ENCODE results near the gene KRT76. TPM values are rescaled to one million over a fixed set of nuclear protein-coding genes. Genes with fewer than 3 reads are reported as not detected.

The KRT76 gene
- total and polyA plus RNA-seq, 10 of the 15 experiments (the other 5 are each of a cell fraction or from before 2014, with no cell fraction given): not detected

DNA sequence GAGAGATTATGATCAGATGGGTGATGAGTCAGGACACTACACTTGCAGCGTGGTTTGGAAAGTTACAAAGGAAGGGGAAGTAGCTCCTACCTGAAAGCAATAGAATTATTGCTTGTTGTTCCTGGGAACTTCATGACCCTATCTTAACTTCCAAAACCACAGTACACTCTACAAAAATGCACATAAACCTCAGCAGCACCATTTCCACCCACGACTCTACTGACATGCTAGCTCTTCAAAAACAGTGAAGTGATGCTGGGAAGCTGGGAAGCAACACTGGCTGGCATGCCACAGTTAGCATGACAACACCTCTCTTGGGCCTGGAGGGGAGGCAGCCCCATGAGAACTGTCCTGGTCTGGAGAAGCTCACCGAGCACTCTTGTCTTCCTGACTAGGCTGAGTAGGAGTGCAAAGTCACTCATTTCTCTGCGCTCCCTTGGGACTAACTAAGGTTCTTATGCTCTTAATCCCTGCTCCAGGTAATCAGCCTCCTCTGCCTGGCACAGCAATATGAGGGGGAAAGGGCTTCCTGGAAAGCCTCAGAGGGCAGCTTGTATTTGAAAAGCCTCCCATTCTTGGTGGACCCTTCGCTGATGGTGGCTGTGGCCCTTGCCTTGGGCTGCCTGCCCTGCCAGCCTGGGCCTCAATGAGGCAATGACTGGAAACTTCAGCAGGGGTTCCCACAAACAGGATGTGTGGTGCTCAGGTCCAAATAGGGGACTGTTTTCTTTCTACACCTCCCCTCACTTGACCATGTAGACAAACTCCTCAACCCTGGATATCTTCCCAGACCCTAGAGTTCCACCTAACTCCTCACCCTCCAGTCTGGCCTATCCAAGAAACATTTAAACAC is 17.6 kb upstream of the KRT76 start:
- no peaks in the 10 kb centered on the region for H3K36me3 ChIP-seq (ENCODE audit: control insufficient read depth in 2 of 2, insufficient read depth in 2 of 2, low read length in 1 of 2)
- no peak overlapping the region for H3K4me3 ChIP-seq
- no peak for DNase-seq (ENCODE audit: low read depth, low spot score)
- ChIA-PET SMC1A (ENCODE audit: uncharacterized antibody, unreplicated experiment) (no interaction called here), CTCF (no interaction called here), RAD21 (ENCODE audit: unreplicated experiment) (no interaction called here), POLR2A (no interaction called here)
- H4K20me1 ChIP-seq (ENCODE audit: control insufficient read depth, insufficient read depth): no peaks in the 10 kb centered on the region
- no peak for TF ChIP-seq ETV6 (conservative IDR thresholded peaks at IDR 0.05 in 1 of 2, IDR thresholded peaks at IDR 0.05 in 1 of 2; ENCODE audit: borderline replicate concordance in 1 of 2, low read depth in 1 of 2)
- TF ChIP-seq SPI1 (IDR thresholded peaks at IDR 0.05; ENCODE audit: borderline replicate concordance, insufficient read depth, low read depth, low read length): no peak
- TF ChIP-seq ESRRA (IDR thresholded peaks at IDR 0.05; ENCODE audit: low read length): no peak
- no peak for TF ChIP-seq TAF1 (IDR thresholded peaks at IDR 0.05; ENCODE audit: borderline replicate concordance, low read depth, low read length)
- TF ChIP-seq GABPA (IDR thresholded peaks at IDR 0.05; ENCODE audit: low read depth): no peak
- TF ChIP-seq JUND (IDR thresholded peaks at IDR 0.05; ENCODE audit: low read depth, low read length): no peak
- no peak for TF ChIP-seq PAX5 (IDR thresholded peaks at IDR 0.05; ENCODE audit: borderline replicate concordance, low read depth, low read length)
- TF ChIP-seq FOS (IDR thresholded peaks at IDR 0.05; ENCODE audit: borderline replicate concordance, extremely low read depth, insufficient read length): no peak
- TF ChIP-seq, protein P1, sequence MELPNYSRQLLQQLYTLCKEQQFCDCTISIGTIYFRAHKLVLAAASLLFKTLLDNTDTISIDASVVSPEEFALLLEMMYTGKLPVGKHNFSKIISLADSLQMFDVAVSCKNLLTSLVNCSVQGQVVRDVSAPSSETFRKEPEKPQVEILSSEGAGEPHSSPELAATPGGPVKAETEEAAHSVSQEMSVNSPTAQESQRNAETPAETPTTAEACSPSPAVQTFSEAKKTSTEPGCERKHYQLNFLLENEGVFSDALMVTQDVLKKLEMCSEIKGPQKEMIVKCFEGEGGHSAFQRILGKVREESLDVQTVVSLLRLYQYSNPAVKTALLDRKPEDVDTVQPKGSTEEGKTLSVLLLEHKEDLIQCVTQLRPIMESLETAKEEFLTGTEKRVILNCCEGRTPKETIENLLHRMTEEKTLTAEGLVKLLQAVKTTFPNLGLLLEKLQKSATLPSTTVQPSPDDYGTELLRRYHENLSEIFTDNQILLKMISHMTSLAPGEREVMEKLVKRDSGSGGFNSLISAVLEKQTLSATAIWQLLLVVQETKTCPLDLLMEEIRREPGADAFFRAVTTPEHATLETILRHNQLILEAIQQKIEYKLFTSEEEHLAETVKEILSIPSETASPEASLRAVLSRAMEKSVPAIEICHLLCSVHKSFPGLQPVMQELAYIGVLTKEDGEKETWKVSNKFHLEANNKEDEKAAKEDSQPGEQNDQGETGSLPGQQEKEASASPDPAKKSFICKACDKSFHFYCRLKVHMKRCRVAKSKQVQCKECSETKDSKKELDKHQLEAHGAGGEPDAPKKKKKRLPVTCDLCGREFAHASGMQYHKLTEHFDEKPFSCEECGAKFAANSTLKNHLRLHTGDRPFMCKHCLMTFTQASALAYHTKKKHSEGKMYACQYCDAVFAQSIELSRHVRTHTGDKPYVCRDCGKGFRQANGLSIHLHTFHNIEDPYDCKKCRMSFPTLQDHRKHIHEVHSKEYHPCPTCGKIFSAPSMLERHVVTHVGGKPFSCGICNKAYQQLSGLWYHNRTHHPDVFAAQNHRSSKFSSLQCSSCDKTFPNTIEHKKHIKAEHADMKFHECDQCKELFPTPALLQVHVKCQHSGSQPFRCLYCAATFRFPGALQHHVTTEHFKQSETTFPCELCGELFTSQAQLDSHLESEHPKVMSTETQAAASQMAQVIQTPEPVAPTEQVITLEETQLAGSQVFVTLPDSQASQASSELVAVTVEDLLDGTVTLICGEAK (IDR thresholded peaks at IDR 0.05; ENCODE audit: borderline replicate concordance): no peak
- no peak for TF ChIP-seq RBBP5 (conservative IDR thresholded peaks at IDR 0.05)
- no peak for TF ChIP-seq CBFB (IDR thresholded peaks at IDR 0.05; ENCODE audit: low read depth)
- no peak for TF ChIP-seq NFIC (IDR thresholded peaks at IDR 0.05; ENCODE audit: low read depth, low read length)
- no peak for TF ChIP-seq CREB1 (IDR thresholded peaks at IDR 0.05; ENCODE audit: low read depth)
- TF ChIP-seq, protein P2, sequence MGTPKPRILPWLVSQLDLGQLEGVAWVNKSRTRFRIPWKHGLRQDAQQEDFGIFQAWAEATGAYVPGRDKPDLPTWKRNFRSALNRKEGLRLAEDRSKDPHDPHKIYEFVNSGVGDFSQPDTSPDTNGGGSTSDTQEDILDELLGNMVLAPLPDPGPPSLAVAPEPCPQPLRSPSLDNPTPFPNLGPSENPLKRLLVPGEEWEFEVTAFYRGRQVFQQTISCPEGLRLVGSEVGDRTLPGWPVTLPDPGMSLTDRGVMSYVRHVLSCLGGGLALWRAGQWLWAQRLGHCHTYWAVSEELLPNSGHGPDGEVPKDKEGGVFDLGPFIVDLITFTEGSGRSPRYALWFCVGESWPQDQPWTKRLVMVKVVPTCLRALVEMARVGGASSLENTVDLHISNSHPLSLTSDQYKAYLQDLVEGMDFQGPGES (IDR thresholded peaks at IDR 0.05): no peak
- TF ChIP-seq RFX5 (IDR thresholded peaks at IDR 0.05; ENCODE audit: low read depth, low read length): no peak
- no peak for TF ChIP-seq STAT3 (IDR thresholded peaks at IDR 0.05; ENCODE audit: low read depth, low read length)
- in situ Hi-C loops (cut with MboI) (no loop called here), intact Hi-C loops (cut with micrococcal nuclease; ENCODE audit: unreplicated experiment) (no loop called here)
- ATAC-seq: no peak
- FAIRE-seq: no peak
- H3K9me3 ChIP-seq (replicated peaks; ENCODE audit: control insufficient read depth, insufficient read depth, low read length): no peaks in the 10 kb centered on the region
- H3K27me3 ChIP-seq (replicated peaks in 1 of 2; ENCODE audit: control insufficient read depth in 2 of 2, insufficient read depth in 2 of 2, low read length in 1 of 2): no peaks in the 10 kb centered on the region; a peak in 2 of 4 replicates
- no TSS peak for BruUV-seq (replicated peaks)
- H3K4me2 ChIP-seq (ENCODE audit: control insufficient read depth, insufficient read depth): no peak overlapping the region
- H3K79me2 ChIP-seq (ENCODE audit: control insufficient read depth, insufficient read depth, low read length): no peaks in the 10 kb centered on the region
- no peak overlapping the region for H2AFZ ChIP-seq (ENCODE audit: control insufficient read depth, low read depth, low read length)
- 24% methylated on average over 5 of the region's 5 CpGs for WGBS (ENCODE audit: insufficient coverage, insufficient replicate concordance, low lambda C conversion rate, missing lambda C conversion rate)
- H3K27ac ChIP-seq (ENCODE audit: control insufficient read depth, insufficient read depth): no peak overlapping the region
- no peak overlapping the region for H3K9ac ChIP-seq (ENCODE audit: control insufficient read depth, insufficient read depth, low read length)
- H3K4me1 ChIP-seq (ENCODE audit: control insufficient read depth, insufficient read depth, low read length): no peaks in the 10 kb centered on the region

All from GM12878 (cell line).